DOHH2 (cell line): ENCODE measurements around the gene GPR173.

Source experiments
- EZH2phosphoT487 ChIP-seq: fragments of 200-600 bp; sonication (generic); IDR thresholded peaks from 2 replicates; pipeline ENCODE4 v1.6.1; 2017; ENCODE audit warnings: borderline replicate concordance, mild to moderate bottlenecking, antibody characterized with exemption, low read length, moderate library complexity, mixed read lengths
- TF ChIP-seq, protein P1 (sequence below): fragments of 200-600 bp; sonication (generic); IDR thresholded peaks from one replicate; pipeline ENCODE4 v1.5.1; 2014; ENCODE audit warnings: antibody characterized with exemption, mild to moderate bottlenecking, low read depth, low read length; ENCODE audit not compliant: poor library complexity, severe bottlenecking

DNA sequence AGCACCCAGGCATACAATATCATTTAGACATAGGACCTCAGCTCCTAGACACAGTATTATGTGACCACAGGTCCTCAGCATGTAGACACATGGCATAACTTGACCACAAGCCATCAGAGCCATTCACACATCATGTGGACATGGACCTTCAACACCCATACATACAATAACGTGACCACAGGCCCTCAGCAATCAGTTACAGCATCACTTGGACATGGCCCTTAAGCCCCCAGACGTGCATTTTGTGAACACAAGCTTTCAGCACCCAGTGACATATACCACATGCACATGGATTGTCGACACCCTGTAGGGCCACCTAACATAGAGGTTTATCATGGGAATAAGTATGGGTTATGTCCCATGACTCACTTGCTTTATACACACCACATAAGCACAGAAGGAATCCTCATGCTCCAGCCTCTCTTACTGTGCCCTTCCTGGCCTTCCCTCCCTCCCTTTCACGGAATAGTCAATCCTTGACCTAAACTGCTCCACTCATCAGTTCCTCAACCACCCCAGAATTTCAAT is 35.5 kb downstream of the GPR173 start:
- TF ChIP-seq, protein P1, sequence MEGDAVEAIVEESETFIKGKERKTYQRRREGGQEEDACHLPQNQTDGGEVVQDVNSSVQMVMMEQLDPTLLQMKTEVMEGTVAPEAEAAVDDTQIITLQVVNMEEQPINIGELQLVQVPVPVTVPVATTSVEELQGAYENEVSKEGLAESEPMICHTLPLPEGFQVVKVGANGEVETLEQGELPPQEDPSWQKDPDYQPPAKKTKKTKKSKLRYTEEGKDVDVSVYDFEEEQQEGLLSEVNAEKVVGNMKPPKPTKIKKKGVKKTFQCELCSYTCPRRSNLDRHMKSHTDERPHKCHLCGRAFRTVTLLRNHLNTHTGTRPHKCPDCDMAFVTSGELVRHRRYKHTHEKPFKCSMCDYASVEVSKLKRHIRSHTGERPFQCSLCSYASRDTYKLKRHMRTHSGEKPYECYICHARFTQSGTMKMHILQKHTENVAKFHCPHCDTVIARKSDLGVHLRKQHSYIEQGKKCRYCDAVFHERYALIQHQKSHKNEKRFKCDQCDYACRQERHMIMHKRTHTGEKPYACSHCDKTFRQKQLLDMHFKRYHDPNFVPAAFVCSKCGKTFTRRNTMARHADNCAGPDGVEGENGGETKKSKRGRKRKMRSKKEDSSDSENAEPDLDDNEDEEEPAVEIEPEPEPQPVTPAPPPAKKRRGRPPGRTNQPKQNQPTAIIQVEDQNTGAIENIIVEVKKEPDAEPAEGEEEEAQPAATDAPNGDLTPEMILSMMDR, result no peak
- no peak for TF ChIP-seq EZH2phosphoT487
